GM19438 (cell line): ENCODE results near the gene TMEM117.
"Not testable (repeated sequence)": the region's sequence is repeated elsewhere in the genome, so short reads cannot be mapped to it uniquely, and the experiment has no call there.

Experiments
- ATAC-seq: cut with Tn5 transposase; IDR thresholded peaks from one replicate; pipeline ENCODE4 v1.9.1; 2021; ENCODE audit warnings: low read depth; ENCODE audit not compliant: unreplicated experiment

The TMEM117 gene

DNA sequence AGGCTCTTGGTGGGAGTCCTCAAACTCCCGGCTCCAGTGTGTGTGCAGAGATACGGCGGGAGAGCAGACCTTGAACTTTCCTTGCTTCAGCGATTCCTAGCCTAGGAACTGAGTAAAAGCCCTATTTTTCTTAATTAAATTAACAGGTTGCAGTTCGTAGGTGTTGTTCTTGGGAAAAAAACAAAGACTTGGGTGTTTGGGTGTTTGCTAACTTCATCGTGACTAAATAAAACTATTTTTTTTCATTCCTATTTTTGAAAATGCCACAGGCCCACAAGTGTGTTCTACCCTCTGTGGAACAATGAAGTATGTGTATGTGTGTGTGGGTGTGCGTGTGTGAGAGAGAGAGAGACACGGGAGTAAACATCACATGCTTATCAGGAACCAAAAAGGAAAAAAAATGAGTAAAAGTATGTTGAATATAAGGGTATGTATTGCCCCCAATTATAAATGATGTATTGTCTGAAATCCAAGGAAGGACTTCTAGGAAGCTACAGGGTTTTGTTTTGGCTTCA is 651 bp downstream of the TMEM117 start:
- ATAC-seq = peak; percentile 25

DNA sequence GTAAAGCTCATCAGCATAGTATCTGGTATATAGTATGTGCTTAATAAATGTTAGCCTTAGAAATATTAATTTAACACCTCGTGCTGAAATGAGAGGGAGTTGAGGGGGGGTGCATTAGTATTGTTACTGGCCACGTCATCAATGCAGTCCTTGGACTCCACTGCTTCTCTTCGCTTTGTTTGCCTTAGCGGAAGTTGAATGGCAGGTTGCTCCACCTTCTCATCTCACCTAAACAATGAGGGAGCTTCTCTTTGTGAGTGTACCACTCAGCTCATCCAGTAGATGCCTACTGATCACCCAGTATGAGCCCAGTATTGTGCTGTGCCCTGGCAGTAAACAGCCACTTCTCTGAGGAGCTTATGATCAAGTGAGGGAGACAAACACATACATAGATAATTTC is 4.5 kb downstream of the TMEM117 start:
- no peak for ATAC-seq

GRCh38 chr12:43841253-43841652 is 5.4 kb downstream of the TMEM117 start:
- ATAC-seq = no peak

GRCh38 chr12:43842259-43842658 is 6.4 kb downstream of the TMEM117 start:
- ATAC-seq = no peak

DNA sequence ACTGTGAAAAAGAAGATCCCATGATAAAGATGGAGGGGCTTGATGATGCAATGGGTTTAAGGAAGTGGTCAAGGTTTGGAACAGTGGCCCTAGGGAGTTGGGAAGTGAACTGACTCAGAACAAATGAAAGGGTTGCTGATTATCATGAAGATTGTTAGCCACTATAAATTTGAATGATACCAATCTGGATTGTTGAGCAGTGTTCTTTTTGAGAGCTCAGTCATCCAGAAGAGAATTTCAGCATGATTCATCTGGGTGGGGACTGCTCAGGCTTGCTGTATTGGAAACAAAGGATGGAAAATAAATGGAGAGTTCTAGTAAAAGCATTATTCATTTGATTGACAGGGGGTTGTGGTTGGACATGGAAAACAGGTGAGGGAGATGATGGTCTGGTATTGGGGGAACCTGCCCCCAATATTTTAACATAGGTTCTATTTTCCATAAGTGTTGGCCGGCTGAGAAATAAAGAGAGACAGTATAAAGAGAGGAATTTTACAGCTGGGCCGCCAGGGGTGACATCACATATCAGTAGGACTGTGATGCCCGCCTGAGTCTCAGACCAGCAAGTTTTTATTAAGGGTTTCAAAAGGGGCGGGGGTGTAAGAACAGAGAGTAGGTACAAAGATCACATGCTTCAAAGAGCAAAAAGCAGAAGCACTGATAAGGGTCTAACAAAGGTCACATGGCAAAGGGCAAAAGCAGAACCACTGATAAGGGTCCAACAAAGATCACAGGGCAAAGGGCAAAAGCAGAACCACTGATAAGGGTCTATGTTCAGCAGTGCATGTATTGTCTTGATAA is 11.7 kb downstream of the TMEM117 start:
- ATAC-seq = not testable (repeated sequence)

DNA sequence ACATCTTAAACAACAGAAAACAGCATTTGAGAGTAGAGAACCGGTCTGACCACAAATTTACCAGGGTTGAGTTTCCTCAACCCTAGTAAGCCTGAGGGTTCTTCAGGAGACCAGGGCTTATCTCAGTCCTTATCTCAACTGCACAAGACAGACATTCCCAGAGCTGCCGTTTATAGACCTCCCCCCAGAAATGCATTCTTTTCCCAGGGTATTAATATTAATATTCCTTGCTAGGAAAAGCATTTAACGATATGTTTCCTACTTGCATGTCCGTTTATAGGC is 12.3 kb downstream of the TMEM117 start:
- no peak for ATAC-seq

DNA sequence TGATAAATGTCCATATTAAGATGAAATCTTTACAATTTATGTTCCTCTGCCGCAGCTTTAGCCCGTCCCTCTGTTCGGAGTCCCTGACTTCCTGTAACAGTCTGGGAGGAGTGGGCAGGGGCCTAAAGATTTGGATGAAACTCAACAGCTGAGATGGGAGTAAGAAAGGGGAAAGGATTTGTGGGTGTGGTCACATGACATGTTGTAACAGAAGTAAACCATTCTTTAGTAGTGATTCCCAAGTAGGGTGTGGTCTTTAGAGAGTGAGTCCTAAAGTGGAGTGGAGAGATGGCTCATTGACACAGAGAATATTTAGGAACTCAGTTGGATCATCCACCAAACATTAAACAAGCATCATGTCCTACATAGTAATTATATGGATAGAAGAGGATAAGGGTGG is 12.9 kb downstream of the TMEM117 start:
- no peak for ATAC-seq

DNA sequence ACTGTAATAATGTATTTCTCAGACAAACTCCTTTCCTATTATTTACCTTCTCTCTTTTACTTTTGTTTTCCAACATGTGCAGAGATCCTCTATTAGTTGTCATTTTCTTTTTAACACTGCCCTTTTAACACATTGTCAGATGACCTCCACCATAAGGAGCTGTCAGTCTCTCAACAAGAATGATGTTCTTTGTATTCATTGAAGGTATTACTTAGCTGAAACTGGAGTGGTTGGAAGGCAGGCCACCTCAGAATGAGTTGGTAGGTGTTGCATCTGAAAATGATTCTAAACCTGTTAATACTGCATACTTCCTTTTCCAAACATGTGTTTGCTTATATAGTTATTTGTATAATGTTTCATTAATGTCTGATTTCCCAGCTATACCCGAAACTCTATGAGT is 16.9 kb downstream of the TMEM117 start:
- no peak for ATAC-seq

- ATAC-seq = no peak
These were observed 21.1 kb downstream of the TMEM117 start for GRCh38 chr12:43856972-43857371.

DNA sequence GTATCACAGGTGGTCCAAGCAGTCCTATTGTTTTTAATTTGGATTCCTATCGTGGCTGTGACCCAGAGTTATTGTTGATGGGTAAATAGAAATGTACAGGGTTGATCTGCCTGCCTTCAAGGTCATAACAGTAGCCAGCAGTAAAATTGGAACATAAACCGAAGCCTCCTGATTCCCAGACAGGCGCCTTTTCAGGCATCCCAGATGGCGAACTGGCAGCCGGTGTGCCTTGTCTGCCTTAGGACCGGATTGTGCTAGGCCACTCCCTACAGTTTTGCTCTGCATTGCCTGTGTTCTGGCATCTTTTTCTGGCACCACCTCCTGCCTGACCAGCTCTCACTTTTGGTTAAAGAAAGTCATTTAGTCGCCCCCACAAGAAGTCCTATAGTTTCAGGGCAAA is 22.2 kb downstream of the TMEM117 start:
- no peak for ATAC-seq

DNA sequence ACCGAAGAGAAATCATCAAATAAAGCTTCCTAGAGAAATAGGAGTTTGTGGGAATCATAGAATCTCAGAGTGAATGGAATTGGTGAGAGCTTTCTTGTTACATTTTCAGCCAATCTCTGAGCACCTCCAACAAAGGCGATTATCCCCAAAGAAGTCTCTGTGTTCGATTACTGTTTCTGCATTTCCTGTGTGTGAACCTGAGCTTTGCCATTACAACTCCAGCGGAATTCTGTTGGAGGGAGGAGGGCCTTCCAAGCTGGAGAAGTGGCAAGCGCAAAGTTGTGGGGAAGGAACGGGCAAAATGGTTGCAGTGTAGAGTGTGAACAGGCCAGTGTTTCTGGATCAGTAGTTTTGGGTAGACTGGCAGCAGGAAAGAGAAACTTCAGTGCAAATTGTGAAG is 23.1 kb downstream of the TMEM117 start:
- no peak for ATAC-seq

DNA sequence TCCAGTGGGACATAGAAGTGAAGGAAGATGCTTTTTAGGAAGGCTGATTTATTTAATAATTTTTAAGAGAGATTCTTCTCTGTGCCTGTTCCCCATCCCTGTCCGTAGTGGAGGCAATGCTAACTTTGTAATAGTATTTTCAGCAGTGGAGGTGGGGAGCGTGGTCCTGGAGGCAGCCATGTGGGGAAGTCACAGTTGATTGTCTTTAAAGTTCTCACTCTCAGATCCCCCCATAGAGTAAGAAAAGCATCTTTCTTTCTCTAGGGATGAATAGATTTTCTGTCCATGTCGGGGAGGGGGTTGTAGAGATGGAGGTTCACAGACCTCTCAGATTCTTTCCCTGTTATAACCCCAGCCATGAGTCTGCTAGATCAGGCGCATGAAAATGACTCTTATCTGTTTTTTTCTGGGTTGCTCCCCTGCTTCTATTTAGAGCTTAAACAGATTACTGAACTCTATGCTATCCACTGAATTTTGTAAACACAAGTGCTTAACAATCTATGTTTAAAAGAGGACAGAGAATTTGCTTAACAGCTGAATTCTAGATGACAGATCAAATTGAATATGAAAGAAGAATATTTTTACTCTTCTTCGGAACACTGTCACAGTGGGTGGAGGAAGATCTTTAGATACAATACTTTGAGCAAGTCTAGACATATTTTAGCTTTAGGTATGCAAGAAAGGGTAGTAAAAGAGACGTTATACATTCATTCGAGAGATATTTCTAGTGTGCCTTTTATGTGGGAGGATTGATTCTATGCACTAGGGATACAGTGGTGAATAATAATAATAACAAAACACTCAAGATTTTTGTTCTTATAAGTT is 25.3 kb downstream of the TMEM117 start:
- ATAC-seq = no peak

- ATAC-seq = no peak
These were observed 25.9 kb downstream of the TMEM117 start for GRCh38 chr12:43861840-43862150.

GRCh38 chr12:43863770-43864366 is 28.0 kb downstream of the TMEM117 start:
- ATAC-seq = no peak

- not testable (repeated sequence) for ATAC-seq
These were observed 28.7 kb downstream of the TMEM117 start for GRCh38 chr12:43864557-43864956.

DNA sequence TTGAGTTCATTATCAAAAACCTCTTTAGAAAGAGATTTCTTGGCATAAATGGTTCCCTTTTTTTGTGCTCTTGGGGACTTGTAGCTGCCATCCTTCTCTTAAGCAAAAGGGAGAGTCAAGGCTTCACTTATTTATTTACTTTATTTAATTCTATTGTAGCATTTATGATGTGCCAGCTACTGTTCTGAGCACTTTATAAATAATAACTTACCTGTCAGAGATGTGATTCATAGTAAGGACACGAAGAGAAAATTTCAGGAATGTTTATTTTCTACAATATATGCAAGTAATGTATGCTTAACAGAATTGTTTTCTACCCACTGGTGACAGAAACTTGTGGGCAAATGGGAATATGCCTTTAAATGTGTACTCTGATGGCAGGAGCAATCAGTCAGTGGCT is 33.3 kb downstream of the TMEM117 start:
- ATAC-seq = no peak

- ATAC-seq = not testable (repeated sequence)
These were observed 33.9 kb downstream of the TMEM117 start for GRCh38 chr12:43869765-43870164.

GRCh38 chr12:43871258-43871657 is 35.4 kb downstream of the TMEM117 start:
- not testable (repeated sequence) for ATAC-seq

GRCh38 chr12:43872396-43872795 is 36.5 kb downstream of the TMEM117 start:
- no peak for ATAC-seq

DNA sequence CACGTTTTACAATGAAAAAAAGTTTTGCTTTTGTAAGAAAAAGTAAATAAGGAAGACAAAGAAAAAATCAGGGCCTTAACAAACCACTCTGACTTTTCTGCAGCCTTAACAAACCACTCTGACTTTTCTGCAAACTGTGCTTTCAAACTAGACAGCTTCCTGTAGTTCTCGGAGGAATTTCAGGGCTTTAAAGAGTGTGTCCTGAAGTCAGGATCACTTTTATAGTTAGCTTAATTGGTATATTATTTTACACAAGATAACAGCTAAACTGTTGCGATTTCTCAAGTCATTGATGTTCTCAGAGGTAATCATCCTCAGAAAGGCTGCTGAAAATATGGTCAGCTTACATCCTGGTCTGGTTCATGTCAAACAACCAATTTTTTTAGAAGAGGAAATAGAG is 42.2 kb downstream of the TMEM117 start:
- ATAC-seq = no peak

- ATAC-seq = no peak
These were observed 44.7 kb downstream of the TMEM117 start for GRCh38 chr12:43880547-43880946.
